HG02973 (cell line): ENCODE results near the gene PTGES.

Source experiments
- ATAC-seq: cut with Tn5 transposase; IDR thresholded peaks from one replicate; pipeline ENCODE4 v1.9.1; 2021; ENCODE audit warnings: moderate library complexity; ENCODE audit not compliant: unreplicated experiment

PTGES gene

DNA sequence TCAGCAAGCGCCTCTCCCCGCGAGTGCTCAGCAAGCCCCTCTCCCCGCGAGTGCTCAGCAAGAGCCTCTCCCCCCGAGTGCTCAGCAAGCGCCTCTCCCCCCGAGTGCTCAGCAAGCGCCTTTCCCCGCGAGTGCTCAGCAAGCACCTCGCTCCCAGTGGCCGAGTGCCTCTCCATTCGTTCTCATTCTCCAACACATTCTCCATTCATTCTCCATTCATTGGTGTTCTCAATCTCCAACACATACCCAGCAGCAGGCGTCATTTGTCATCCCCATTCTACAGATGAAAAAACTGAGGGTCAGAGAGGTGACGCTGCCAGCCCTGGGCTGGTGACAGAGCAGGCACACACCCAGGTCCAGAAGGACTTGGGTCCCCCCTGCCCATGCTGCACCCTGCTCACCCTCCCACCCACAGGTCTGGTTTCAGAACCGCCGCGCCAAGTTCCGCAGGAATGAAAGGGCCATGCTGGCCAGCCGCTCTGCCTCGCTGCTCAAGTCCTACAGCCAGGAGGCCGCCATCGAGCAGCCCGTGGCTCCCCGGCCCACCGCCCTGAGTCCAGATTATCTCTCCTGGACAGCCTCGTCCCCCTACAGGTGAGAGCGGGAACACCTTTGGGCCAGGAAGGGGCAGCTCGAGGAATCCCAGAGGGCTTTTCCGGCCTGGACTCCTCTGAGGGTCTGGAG is 32.5 kb downstream of the PTGES start:
- no peak for ATAC-seq

DNA sequence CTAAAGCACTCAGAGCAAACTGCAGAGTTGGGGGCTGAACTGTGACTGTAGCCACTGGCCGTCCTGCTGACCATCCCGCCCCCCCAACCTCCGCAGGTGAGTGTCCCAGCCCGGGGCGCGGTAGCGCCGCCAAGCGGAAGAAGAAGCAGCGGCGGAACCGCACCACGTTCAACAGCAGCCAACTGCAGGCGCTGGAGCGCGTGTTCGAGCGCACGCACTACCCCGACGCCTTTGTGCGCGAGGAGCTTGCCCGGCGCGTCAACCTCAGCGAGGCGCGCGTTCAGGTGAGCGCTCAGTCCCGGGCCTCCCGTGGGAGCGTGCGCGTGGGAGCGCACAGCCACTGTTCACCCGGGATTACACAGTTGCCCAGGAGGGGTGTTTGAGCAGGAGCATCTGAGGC is 33.7 kb downstream of the PTGES start:
- ATAC-seq: no peak

DNA sequence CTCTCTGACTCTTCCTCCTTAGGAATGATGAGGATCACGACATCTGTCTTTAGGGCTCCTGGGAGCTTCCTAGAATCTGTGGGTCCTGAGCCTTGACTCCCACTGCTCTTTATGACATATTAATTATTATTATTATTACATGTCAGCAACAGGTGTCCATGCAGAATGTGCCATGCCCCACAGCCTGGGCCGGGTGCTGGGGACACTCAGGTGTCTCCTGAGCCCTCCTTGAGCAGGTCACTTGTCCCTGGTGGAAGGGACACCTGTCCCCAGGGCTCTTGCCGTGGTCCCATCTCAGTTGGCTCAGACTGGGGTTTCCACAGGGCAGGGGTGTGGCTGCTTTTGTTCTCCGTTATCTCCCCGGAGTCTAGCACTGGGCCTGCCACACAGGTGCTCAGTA is 34.2 kb downstream of the PTGES start:
- ATAC-seq: no peak

GRCh38 chr9:129717991-129718390 is 34.9 kb downstream of the PTGES start:
- ATAC-seq: no peak

- no peak for ATAC-seq
Observed at GRCh38 chr9:129716091-129716490, 36.8 kb downstream of the PTGES start.

DNA sequence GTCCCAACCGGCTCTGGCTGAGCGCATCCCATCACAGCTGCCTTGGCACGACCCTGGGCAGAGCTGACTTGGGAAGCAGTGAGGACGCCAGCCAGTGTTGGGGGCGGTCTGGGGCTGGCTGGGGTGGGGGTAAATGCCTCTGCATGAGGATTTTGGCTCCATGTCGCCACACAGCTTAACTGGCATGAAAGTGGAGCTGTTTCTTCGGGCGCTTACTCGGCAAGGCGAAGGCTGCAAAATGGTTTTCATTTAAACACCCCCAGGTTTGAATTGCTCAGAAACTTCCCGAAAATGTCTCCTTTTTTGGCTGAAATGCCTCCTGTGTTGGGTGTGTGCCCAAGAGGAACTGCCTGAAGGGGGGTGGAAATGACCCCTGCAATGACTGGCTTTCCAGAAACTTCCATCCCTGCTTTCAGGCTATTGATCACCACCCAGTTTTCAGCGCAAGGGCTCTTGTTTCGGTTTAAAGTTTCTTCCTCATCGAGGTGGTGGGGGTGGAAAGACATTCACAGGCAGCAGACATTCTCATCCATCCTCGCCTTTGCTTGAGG is 38.3 kb downstream of the PTGES start:
- no peak for ATAC-seq

DNA sequence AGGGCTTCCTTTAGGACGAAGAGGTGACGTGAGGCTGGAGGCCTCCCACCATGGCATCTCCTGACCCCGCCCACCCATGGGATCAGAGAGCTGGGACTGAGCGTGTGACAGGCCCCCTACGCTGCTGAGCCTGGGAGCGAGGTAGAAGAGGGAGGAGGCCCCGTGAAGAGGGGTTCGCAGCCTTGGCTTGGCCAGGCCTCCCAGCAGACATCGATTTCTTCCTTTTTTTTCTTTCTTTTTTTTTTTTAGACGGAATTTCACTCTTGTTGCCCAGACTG is 39.5 kb downstream of the PTGES start:
- ATAC-seq: no peak

GRCh38 chr9:129712634-129713401 is 40.0 kb downstream of the PTGES start:
- ATAC-seq: no peak

DNA sequence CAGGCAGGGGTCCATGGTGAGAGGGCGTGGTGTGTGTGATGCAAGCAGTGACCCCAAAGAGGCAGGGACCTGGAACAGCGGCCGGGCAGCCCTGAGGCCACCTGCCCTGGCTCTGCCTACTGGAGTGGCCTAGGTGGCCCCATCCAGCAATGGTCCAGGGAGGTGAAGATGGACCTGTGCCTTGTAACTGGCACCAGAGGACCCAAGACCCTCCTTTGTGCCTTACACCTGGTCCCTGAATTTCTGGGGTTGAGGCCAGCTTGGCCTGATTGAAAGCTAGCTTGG is 42.7 kb downstream of the PTGES start:
- no peak for ATAC-seq

- ATAC-seq: no peak
Observed at GRCh38 chr9:129709438-129710168, 43.2 kb downstream of the PTGES start.

DNA sequence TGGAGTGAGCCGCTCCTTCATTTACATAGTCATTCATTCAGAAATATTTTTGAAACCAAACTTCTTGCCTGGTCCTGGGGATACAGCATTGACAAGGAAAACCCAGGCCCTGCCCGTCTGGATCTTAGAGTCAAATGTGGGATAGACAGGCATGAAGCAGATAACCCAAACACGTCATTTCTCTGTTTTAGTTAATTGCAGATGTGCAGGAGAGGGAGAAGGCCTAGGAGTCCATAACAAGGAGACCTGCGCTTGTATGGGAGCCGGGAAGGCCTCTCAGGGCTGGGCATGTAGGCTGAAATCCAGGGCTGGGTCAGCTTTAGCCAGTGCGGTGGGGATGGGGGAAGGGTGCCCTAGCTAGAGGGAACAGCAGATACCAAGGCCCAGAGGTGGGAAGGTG is 44.0 kb downstream of the PTGES start:
- no peak for ATAC-seq

GRCh38 chr9:129704807-129705206 is 48.0 kb downstream of the PTGES start:
- ATAC-seq: no peak

GRCh38 chr9:129703667-129704355 is 49.0 kb downstream of the PTGES start:
- ATAC-seq: no peak

GRCh38 chr9:129702589-129703520 is 50.0 kb downstream of the PTGES start:
- no peak for ATAC-seq

GRCh38 chr9:129701549-129701948 is 51.3 kb downstream of the PTGES start:
- ATAC-seq: no peak

DNA sequence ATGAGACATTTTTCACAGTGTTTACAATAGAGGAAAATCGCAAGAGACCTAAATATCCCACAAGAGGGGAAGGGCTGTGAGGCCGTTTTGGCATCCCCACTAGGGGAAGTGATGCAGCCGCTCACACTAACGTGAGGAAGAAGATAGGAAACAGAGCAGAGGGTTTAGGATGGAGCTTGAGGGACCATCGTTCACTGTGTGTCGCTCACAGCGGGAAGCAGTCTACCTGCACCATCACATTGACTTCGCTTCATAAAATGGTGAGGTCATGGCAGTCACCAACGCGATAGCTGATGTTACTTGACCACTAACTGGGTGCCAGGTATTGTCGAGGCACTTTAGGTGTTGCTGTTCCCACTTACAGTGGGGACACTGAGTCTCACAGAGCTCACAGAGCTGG is 51.8 kb downstream of the PTGES start:
- no peak for ATAC-seq

- ATAC-seq: no peak
Observed at GRCh38 chr9:129698254-129698757, 54.5 kb downstream of the PTGES start.

GRCh38 chr9:129697656-129698253 is 55.1 kb downstream of the PTGES start:
- no peak for ATAC-seq

DNA sequence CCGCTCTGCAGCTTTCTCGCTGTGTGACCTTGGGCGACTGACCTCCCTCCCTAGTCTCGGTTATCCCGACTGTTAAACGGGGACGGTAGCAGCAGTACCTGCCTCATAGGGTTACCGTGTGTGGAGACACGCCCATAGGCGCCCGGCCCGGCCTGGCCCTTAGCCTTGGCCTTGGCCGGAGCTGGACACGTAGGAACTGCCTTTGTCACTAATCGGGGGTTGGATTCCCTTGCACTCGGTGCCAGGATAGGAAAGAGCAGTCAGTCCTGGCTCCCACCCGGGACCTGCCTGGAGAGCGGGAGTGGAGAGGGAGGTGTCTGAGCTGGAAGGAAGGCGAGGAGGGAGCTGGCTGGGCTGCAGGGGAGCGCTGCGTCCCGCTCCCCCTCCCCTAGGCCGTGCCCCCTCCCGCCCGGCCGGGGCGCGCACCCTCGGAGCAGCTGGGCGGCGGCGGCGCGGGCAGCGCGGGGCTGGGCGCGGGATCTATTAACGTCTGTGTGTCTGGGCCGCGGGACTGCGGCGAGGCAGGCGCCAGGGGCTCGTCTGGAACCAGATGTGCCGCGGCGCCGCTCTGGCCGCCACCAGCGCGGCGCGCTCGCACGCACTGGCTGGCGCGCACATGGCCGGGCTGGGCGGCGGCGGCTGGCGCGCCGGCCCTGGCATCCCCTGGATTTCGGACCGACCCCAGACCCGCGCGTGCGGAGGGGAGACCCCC is 55.7 kb downstream of the PTGES start:
- ATAC-seq: no peak
